Activated CD4-positive, CD25-positive, alpha-beta regulatory T cell treated with anti-CD3 and anti-CD28 coated beads, Interleukin-2, amount 50 U/mL, for 16 hours (primary cell): ENCODE results near the gene GRAMD1A.
"Not testable (repeated sequence)": the region's sequence is repeated elsewhere in the genome, so short reads cannot be mapped to it uniquely, and the experiment has no call there.

Experiments
- DNase-seq: peaks from one replicate; pipeline ENCODE4 v3.0.0-alpha.2; 2020; ENCODE audit warnings: low read depth, low spot score

The GRAMD1A gene

GRCh38 chr19:35018379-35018778 lies 18.3 kb downstream of the GRAMD1A start:
- no peak for DNase-seq

DNA sequence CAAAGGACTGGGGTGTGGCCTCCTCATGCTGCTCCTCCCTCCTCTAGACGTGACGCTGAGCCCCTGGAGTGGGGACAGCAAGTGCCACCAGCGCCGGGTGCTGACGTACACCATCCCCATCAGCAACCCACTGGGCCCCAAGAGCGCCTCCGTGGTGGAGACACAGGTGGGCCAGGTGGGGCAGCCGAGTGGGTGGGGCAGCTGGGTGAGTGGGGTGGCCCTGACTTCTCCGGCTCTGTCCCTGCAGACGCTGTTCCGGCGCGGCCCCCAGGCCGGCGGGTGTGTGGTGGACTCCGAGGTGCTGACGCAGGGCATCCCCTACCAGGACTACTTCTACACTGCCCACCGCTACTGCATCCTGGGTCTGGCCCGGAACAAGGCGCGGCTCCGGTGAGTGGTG lies 19.0 kb downstream of the GRAMD1A start:
- no peak for DNase-seq

- no peak for DNase-seq
These were observed 20.9 kb downstream of the GRAMD1A start for GRCh38 chr19:35021016-35021415.

GRCh38 chr19:35021596-35021995 lies 21.5 kb downstream of the GRAMD1A start:
- no peak for DNase-seq

- no peak for DNase-seq
These were observed 22.3 kb downstream of the GRAMD1A start for GRCh38 chr19:35022460-35022859.

- no peak for DNase-seq
These were observed 23.3 kb downstream of the GRAMD1A start for GRCh38 chr19:35023428-35023827.

GRCh38 chr19:35024095-35024494 lies 24.0 kb downstream of the GRAMD1A start:
- DNase-seq, result no peak

GRCh38 chr19:35025969-35026368 lies 25.8 kb downstream of the GRAMD1A start:
- DNase-seq, result no peak

- no peak for DNase-seq
These were observed 26.3 kb downstream of the GRAMD1A start for GRCh38 chr19:35026418-35026817.

GRCh38 chr19:35027009-35027408 lies 26.9 kb downstream of the GRAMD1A start:
- no peak for DNase-seq

DNA sequence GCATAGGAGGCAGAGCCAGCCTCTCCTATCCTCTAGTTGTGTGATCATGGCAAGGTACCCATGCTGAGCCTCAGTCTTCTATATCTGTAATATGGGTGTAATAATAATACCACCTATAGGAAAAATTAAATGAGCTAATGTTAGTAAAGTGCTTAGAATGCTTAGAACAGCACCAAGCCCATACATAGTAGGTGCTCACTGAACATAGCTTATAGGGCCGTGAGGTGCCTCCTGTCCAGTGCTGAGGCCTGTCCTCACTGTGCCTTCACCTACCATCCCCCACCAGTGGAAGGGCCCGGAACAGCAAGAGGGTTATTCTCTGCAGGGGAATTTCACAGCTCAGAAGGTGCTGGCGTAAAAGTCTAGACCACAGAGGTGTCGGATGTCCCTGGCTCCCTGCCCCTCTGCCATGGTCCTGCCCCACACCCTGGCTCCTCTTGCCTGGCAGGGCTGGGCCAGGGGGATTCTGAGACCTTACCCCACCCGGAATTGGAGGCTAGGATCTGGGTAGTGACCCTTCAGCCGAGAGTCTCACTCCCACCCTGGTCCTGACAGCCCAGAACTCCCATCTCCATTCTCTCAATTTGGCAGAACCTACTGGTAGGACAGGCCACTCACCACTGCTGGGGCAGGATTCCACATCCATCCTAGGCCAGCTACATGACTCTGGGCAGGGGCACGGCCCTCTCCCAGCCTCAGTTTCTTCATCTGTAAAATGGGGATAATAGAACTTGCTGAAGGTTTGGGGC lies 27.9 kb downstream of the GRAMD1A start:
- no peak for DNase-seq

- not testable (repeated sequence) for DNase-seq
These were observed 28.4 kb downstream of the GRAMD1A start for GRCh38 chr19:35028600-35028885.

DNA sequence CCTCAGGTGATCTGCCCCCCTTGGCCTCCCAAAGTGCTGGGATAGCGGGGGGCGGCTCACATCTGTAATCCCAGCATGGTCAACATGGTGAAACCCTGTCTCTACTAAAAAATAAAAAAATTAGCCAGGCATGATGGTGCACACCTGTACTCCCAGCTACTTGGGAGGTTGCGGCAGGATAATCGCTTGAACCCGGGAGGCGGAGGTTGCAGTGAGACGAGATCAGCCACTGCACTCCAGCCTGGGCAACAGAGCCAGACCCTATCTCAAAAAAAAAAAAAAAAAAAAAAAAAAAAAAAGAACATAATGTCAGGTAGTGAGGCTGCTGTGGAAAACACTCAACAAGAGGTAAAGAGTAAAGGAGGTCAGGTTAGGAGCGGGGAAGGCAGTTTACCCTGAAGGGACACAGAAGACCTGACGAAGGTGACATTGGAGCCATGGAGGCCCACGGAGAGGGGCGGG lies 29.2 kb downstream of the GRAMD1A start:
- DNase-seq, result not testable (repeated sequence)

- DNase-seq, result no peak
These were observed 29.7 kb downstream of the GRAMD1A start for GRCh38 chr19:35029737-35030256.

- DNase-seq, result no peak
These were observed 30.3 kb downstream of the GRAMD1A start, which contains the start of gene SCN1B for GRCh38 chr19:35030257-35031071. Gene SCN1B (plus strand): TSS chr19:35030470. CDS start chr19:35030821, 351 bp downstream.

DNA sequence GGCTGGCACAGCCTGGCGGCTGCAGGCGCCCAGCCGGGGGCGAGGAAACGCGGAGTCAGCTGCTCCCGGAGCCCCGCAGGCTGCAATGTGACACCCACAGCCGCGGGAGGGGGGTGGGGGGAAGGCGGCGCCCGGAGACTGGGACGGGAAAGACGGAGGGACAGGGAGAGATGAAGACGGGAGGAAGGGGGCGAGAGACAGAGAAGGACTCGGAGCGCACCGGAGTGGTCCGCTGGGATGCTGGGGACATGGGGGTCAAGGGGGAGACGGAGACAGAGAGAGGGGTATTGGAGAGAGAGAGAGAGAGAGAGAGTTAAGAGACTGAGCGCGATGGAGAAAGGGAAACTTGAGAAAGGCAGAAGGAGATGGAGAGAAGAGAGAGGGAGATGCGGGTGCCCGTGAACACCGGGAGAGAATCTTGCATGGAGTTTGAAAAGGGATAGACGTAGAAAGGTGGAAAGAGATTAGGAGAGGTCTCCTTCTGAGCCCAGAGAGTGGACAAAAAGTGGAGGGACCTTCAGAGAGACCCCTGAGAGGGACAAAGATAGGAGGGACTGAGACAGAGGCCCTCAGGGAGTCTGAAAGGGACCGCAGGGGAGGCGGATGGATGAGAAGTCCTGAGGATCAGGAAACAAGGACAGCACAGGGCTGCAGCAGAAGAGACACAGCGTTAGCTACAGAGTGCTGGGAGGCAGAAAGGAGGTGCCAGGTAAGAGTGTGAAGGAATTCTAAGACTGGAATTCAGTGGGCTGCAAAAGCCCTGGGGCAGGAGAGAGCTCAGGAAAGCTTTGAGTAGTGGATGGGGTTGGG lies 31.2 kb downstream of the GRAMD1A start:
- DNase-seq, result no peak

DNA sequence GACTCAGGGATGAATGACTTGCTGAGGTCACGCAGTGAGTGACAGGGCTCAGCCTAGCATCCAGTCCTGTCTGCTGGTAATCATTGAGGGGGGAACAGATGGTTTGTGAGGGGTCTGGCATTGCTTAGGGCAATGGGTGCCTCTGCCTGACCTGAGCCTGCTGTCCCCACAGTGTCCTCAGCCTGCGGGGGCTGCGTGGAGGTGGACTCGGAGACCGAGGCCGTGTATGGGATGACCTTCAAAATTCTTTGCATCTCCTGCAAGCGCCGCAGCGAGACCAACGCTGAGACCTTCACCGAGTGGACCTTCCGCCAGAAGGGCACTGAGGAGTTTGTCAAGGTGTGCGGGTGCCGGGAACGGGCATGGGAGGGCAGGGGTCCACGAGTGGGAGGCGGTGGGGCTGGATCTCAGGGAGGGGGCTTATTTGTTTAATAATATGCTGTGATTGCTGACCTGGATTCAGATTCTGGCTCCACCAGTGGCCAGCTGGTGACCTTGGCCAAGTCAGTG lies 32.3 kb downstream of the GRAMD1A start:
- DNase-seq, result no peak

DNA sequence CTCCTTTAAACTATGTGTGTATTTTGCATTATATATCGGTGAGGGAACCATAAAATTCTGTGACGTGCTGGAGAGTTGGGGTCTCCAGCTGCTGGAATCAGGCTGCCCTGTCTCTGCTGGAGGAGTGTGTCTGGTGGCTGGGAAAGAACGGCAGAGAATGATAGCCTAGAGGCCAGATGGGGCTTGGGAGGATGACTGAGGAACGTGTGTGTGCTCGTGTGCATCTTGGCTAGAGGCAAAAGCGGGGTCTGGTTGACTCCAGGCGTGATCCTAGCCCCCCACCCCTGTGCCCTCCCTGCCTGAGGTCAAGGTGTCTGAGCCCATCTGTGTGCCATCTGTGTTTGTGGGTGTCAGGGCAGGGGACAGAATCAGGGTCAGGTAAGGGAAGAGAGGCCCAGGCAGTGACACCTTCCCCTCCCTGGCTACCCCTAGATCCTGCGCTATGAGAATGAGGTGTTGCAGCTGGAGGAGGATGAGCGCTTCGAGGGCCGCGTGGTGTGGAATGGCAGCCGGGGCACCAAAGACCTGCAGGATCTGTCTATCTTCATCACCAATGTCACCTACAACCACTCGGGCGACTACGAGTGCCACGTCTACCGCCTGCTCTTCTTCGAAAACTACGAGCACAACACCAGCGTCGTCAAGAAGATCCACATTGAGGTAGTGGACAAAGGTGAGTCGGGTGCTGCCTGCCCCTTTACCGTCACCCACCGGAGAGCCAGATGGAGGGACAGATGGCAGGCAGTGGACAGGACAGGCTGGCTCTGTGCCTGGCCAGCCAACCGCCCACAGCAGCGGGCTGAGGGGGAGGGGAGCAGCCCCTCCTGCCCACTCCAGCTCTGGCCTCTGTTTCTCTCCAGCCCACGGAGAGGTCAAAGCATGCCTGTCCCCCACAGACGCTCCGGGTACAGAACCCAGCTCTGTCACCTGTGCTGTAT lies 33.2 kb downstream of the GRAMD1A start:
- no peak for DNase-seq

DNA sequence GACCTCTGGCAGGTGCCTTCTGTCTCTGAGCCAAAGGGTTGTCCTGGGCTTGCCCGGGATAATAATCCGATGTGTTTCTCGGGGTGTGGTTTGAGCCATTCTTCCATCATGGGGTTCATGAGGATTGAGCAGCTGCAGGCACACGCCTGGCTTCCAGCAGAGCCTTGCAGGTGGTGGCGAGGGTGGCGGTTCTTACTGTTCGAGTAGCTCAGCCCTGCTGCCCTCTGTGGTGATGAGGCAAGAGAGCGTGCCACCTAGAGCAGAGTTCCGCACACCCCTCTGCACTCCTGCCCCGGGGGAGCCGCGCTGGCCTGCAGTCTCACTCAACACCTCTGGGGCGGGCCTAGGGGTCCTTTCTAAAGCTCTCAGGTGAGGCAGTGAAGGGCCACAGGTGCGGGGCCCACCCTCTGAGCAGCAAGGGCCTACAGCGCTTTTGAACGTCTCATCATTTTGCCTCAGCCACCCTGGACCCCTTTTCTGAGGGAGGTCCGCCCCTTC lies 33.9 kb downstream of the GRAMD1A start:
- DNase-seq, result no peak
